ENCODE results near the gene PRR19.

GRCh38 chr19:42275517-42275916, 26.4 kb upstream of the PRR19 start:
- TF ChIP-seq CTCF (IDR thresholded peaks at IDR 0.05 in 8 of 11, conservative IDR thresholded peaks at IDR 0.05 in 3 of 11): no peak
- TF ChIP-seq POLR2A (IDR thresholded peaks at IDR 0.05): no peak
- TF ChIP-seq POLR2AphosphoS5 (IDR thresholded peaks at IDR 0.05): no peak
